Stimulated activated CD8-positive, alpha-beta memory T cell treated with anti-CD3 and anti-CD28 coated beads, Interleukin-4, amount 100 ng/mL, for 4 hours (primary cell): Measurements from ENCODE around the gene RTP4.
A peak's percentile ranks its signal among the peaks of the same experiment; 100 is the strongest.

Source experiments
- DNase-seq, 2 donors: peaks; one replicate each; pipeline ENCODE4 v3.0.0-alpha.2; 2020; ENCODE audit warnings: low read depth in 2 of 2, low spot score in 1 of 2

RTP4 gene, protein sequence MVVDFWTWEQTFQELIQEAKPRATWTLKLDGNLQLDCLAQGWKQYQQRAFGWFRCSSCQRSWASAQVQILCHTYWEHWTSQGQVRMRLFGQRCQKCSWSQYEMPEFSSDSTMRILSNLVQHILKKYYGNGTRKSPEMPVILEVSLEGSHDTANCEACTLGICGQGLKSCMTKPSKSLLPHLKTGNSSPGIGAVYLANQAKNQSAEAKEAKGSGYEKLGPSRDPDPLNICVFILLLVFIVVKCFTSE

DNA sequence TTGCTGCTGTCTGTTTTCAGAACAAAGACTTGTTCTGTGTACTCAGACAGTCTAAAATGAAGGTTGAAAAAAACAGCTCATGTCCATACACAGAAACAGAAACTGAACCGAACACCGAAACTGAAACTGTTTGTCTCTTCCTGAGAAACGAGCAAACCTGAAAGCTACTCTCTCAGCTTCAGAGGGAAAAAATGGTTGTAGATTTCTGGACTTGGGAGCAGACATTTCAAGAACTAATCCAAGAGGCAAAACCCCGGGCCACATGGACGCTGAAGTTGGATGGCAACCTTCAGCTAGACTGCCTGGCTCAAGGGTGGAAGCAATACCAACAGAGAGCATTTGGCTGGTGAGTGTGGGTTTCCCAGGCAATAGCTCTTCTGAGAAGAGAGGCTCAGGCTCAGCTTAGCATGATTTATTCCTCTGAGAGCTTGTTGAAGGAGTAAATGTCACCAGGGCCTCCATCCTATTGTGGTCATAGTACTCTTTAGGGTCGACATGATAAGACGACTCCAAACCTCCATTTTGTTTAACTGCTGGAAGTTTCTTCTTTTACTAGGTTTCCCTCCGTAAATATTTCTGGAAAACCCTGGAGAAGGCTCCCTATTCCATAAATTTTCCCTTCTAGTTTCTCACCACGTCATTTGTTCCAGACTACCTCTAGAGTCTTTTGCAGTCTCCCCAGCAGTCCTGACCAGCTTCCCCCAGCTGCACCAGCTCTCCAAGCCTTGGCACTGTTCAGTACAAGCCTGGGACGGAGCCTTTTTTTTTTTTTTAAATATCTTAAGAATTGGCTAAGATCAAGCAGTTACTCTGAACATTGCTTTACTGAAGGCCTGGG lies at the start of gene RTP4:
TSS of gene RTP4 (plus strand) at position 135 of the 838 bp plus-strand sequence. CDS start at position 192, 57 bp downstream.
- DNase-seq = no peak

DNA sequence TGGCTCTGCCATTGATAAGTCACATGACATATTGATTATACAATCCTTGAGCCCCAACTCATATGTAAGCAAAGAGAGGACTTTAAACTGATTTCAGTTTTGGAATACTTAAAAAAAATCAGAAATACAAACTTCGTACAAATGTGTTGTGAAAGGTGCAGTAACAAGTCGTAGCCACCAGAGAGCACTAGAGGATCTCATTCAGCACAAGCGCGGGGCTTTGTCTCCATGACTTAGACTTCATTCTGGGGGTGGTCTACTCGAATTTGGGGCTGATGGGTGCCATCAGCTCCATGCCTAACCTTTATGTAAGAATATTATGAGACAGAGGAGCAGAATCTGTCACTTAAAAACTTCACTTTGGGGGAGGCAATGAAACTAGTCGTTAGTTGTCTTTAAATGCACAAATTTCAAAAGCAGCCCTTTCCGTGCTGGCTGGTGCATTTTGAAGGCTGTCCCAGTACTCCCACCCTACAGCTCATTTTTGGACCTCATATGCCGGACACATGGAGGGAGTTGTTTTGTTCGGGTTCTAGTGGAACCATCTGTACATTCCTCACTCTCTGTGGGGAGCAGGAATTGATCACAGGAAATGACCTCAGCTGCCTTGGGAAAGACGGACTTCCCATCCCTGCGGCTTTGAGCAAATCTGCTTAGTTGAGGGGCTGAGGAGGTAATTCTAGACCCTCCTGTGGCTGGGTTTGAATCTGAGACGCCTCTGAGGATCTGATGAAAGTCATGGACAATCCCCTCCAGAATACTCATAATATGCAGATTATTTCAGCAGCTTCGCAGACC lies 49.2 kb upstream of the RTP4 start:
- DNase-seq = no peak

DNA sequence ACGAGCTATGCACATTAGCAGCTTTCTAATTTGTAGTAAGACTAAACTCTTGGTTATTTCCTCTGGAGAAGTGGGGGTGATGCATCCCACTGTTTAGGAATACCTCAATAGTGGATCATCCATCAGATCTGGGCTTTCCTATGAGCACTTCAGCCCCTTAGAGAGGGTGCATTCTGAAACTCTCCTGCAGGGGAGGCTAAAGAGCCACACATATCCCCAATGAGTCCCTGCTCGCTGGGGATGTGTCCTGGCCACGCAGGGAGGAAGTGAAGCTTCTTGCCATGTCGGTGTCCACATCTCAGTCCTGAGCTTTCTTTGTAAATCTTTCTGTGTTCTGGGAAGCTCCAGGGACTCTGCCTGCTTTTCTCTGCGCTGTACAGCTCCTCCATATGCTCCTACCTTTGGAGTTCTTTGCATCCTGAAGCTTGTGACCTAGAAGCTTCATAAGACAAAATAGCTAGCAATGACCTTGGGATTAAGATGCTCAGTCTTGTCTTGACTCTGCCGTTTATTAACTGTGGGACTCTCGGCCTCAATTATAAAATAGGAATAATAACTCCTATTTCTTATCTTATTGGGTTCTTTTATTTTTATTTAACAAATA lies 48.4 kb upstream of the RTP4 start:
- DNase-seq = peak in 1 of 2 donors; percentile 6

DNA sequence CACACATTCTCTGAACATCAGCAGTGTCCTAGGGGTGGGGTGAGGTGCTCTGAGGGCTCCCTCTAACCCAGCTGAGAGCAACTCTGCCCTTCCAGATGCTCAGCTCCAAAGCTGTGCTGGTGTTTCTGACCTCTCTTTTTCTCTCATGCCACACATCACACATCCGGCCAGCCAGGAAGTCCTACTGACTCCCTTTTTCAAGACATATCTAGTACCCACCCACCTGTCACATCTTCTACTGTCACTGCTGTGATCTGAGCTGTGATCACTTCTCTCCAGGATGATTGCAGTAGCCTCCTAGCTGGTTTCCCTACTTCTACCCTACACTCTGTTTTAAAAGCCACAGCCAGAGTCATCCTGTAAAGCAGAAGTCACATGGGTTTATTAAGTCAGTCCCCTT lies 46.4 kb upstream of the RTP4 start:
- no peak for DNase-seq

DNA sequence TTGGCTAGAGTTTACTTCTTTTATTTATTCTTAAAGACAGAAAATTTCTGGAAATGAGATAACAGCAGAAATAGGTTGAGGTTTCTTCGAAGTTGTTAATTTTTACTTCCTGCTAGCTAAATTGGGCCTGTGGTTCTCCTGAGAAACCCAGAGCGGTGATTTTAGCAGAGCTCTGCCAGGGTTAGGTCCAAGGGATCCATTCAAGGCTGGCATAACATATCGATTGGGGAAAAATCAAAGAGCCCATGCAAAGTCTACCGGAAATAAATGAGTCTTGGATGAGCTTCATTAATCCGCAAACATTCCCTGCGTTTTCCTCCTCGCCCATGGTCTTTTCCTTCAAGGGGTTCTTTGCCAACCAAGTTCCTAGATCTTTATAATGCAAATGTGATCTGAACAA lies 45.9 kb upstream of the RTP4 start:
- DNase-seq = no peak

DNA sequence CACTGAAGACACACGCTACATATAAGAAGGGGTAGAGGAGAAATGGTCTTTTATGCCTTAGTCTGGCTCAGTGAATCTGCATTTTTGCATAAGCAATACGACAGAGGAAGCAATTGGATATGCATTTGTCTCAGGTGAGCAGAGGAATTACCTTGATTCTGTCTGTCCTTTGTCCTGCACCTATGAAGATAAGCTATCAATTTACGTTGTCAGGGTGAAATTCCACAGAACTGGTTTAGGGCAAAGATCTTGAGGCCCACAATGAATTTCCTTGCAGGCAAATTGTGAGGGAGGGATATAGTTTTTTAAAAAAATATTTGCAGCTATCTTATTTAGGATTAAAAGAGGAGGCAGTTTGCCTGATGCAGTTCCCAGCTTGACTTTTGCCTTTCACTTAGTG lies 45.1 kb upstream of the RTP4 start:
- DNase-seq = no peak

DNA sequence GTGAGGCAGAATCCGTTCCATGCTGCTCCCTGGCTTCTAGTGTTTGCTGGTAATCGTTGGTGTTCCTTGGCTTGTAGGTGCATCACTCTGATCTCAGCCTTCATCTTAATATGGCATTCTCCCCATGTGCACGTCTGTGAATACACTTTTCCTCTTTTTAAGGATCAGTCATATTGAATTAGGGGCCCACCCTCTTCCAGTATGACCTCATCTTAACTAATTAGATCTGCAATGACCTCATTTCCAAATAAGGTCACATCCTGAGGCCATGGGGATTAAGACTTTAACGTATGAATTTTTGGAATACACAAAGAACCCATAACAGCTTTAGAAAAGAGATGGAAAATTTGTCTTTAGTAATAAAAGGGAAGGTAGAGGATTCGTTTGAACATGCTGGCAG lies 42.6 kb upstream of the RTP4 start:
- DNase-seq = no peak

DNA sequence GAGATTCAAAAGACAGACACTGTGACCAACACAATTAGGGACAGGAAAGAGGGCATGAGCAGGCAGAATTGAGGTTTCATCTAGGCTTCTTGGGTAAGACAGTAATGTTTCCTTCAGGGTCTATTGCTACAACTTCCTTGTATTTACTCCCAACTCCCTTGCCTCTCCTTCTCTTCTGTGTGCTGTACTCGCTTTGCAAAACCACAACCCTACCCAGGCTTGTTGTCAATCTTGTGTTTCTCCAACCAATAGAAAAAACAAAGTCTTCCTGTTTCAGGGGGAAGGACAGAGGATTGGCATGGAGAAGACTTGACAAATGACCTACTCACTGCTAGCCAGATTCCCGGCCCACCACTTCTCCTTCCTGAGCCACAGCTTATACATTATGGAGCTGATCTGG lies 40.3 kb upstream of the RTP4 start:
- DNase-seq = no peak

DNA sequence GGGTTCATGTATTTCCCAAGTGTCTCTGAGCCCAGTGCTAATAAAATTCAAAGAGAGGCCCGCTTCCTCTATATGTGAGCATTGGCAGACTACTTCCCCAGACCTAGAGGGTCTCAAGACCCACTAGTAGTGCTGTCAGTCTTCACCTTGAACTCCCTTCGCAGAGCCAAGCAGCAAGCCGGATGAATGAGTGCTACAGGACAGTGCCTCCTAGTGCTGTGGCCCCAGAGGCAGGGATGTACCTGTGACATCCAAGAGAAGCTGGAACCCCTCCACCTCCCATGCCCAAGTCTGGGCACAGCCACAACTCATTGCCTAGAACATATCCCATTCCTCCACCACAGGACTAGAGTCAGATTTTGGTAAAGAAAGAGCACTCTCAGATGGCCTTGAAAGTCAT lies 39.5 kb upstream of the RTP4 start:
- no peak for DNase-seq

DNA sequence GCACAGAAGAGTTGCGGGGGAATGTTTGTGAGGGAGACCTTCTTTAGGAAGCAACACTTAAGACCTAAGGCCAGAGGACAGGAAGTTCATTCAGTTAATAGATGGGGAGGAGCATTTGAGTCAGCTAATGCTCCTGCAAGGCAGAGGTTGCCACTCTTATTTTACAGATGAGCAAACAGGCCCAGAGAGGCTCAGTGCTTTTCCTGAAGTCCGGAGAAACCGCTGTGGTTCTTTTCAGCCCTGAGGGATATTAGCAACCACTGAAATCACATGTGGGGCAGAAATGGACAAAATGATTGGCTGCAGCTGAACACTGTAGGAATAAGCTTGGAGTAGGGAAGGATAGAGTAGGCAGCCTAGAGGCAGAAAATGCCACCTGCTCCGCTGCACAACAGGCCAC lies 33.3 kb upstream of the RTP4 start:
- no peak for DNase-seq

DNA sequence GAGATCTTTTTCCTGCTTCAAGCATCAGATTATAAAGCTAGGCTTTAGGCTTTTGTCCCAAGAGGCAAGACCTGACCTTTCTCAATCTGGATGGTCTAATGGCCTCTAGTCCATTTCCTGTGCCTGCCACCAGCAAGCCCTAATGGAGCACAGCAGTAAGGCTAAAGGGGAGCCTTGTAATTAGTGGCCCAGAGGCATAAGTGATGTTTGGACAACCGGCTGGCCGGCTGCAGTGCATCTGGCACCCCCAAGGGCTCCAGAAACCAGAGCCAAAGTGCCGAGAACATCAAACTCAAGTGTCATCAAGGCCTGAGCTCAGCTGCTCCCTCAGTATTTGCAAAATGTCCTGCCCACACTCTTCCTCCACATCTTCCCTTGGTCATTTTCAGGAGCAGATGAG lies 31.9 kb upstream of the RTP4 start:
- no peak for DNase-seq

DNA sequence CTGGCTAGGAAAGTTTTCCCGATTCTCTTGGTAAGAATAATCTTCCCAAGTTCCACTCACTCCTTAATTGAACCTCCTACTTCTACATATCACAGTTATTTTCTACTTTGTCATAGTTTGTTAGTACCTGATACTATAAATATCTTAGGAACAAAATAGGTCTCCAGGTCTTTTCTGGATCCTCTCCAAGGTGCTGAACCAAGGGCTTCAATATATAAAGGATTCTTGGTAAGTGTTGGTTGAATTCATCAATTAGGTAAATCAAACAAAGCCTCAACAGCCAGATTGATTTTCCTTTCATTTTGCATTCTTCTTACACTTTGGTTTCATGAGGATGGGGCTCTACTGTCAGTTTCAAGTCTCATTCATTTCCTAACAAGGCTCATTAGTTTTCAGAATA lies 27.6 kb upstream of the RTP4 start:
- no peak for DNase-seq

DNA sequence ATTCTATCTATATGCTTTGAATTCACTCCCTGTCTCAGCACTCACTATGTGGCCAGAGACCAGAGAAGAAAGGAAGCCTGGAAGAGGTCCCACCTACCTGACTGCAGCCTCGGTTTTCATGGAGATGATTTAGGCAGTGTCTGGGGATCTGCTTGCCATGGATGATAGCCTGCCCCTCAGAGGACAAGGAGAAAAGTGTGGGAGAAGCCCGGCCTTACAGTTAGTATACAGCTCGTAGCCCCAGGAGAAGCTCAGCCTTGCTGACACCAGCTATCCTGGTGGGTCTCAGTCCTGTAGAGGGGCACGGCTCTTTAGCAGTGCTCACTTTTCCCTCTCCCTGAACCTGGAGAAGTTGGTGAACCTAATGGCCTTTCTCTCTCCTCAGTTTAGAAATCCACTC lies 25.9 kb upstream of the RTP4 start:
- no peak for DNase-seq

DNA sequence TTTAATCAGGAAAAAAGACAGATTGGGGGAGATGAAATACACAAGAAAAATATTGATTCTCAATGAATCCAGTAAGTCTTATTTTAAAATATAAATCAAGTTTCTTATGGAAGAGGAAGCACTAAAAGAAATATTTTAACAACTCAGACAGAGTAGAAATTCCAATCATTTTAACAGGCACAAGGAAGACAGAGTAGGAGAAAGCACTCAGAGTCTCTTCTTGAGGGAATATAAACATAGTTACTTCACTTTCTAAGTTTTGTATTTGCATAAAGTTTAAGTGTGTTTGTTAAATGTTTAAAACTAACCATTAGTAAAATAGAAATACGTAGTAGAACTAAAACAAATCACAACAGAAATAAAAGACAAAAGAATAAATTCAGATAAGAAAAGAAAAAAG lies 24.5 kb upstream of the RTP4 start:
- no peak for DNase-seq

DNA sequence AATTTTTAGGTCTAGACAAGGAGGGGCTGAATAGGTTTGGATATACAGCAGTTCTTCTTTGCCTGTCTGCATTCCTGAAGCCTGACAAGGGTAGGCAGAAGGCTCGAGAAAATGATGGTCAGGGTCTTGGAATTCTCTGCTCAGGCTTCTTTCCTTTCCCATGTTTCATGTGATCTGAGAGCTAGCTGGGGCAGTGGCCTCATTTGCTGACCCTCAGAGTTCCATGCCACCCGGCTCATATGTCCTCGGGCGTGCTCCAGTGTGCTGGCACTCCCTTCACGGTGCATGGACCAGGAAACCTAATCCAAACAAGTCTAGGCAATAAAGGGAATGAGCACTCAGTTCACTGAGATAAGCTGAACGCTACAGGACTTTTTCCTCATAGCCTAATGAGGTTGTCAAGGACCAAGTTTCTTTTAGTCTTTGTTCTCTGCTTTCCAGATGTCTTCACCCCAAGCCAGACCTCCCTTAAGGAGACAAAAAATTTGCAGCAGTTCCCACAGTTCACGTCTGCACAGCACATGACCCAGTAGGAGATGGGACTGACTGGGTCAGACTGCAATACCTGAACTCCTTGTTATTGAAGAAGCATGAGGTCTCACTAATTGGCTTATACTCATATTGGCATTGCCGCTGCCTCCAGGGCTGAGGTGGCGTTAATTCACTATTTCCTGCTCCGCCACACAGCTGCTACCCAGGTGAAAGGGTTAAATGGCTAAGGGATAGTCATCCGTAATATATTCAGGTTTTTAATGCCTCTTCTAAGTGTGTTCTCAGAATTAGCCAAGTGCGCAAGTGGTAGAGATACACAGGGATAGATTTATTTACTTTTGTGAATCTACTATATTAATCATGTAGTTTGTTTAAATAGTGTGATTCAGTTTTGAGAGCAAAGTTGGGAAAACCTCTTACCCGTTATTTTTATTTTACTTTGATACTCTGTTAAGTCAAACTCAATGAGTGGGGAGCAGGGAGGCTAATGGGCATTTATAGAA lies 15.3 kb upstream of the RTP4 start:
- no peak for DNase-seq

DNA sequence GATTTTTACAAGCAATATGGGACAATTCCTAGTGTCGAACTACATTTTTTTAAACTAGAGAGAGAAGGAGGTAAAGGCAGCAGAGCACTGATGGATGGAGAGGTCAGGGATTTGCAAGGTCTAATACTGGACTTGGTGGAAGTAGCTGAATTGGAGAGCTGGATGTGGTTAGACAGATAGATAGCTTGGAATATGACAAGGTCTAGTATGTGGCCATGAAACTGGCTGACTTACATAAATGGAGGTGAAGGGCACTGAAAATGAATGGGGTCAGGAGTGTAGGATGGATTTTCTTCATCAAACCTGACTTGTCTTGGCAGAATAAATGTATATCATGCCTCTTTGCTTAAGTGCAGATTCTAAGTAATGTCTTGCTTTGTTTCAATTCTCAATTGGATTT lies 10.1 kb upstream of the RTP4 start:
- DNase-seq = no peak

DNA sequence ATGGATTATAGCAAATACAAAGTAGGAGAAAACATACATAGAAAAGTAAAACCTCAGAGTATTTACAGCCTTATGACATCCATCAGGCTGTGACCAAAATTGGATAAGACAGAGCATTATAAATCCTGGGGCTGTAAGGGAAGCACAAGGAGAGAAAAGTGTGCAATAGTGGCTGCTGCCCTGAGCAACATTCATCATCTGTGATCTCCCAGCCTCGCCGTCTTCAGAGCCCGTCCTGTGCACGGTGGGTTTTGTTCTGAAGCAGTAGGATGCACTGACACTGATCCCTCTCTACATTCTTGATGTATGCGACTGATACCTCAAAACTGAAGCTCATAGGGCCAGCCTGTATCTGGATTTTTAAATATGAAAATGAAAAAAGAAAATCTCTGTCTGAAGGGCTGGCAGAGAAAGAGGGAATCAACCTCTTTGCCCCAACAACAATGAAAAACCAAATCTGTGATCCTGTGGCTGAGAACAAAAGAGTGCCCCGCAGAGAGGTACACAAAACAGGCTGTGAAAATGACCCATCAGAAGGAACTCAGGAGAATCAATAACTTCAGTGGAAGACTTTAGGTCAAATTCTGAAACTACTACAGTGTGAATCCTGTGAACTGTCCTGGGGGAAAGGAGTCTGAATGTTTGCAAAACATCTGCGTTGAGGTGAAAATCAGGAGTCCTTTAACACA lies 8.2 kb upstream of the RTP4 start:
- no peak for DNase-seq

DNA sequence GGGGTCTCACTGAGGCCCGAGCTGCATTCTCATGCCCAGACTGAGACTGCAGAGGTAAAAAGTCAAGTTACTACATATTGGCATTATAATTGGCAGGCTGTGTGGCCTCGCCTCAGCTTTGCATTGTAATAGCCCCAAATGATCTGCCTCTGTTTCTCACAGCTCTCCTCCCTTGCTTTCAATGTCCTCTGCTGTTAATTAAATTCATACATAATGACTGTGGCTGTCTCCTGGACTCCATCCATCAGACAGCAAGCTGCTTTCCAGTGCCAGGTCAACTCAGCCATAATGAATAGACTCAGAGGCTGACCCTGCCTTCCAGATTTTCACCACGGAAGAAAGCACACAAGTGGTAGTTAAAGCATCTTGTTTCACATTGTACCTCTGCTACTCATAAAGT lies 7.6 kb upstream of the RTP4 start:
- DNase-seq = no peak

DNA sequence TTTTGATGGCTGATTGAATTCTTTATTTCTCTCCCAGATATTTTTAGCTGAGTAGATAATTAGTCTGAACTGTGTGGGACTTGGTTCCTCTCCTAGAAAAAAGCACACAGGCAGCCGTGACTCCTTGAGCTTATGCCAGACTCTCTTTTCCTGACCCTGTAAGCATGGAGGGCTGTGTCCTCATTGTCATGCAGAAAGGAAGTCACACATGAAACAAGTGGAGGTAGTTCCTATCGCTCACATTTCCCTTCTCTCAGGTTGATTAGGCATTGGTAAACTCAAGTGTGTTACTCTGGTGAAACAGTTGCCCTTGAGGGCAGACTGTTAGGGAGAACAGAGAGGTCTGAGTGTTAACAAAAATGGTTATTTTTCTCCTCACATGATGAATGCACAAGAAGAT lies 6.3 kb upstream of the RTP4 start:
- no peak for DNase-seq

DNA sequence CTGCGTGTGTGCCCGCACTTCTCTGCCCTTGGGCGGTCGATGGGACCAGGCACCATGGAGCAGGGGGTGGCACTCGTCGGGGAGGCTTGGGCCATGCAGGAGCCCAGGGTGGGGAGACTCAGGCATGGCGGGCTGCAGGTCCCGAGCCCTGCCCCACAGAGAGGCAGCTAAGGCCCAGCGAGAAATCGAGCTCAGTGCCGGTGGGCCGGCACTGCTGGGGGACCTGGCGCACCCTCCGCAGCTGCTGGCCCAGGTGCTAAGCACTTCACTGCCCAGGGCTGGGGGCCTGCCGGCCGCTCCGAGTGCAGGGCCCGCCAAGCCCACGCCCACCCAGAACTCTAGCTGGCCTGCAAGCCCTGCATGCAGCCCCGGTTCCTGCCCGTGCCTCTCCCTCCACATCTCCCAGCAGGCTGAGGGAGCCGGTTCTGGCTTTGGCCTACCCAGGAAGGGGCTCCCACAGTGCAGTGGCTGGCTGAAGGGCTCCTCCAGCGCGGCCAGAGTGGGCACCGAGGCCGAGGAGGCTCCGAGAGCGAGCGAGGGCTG lies 553 bp upstream of the RTP4 start:
- DNase-seq = no peak
